ENCODE measurements around the gene DHRSX.
A peak's percentile ranks its signal among the peaks of the same experiment; 100 is the strongest.
"Not testable (repeated sequence)": the region's sequence is repeated elsewhere in the genome, so short reads cannot be mapped to it uniquely, and the experiment has no call there.

Gene DHRSX

DNA sequence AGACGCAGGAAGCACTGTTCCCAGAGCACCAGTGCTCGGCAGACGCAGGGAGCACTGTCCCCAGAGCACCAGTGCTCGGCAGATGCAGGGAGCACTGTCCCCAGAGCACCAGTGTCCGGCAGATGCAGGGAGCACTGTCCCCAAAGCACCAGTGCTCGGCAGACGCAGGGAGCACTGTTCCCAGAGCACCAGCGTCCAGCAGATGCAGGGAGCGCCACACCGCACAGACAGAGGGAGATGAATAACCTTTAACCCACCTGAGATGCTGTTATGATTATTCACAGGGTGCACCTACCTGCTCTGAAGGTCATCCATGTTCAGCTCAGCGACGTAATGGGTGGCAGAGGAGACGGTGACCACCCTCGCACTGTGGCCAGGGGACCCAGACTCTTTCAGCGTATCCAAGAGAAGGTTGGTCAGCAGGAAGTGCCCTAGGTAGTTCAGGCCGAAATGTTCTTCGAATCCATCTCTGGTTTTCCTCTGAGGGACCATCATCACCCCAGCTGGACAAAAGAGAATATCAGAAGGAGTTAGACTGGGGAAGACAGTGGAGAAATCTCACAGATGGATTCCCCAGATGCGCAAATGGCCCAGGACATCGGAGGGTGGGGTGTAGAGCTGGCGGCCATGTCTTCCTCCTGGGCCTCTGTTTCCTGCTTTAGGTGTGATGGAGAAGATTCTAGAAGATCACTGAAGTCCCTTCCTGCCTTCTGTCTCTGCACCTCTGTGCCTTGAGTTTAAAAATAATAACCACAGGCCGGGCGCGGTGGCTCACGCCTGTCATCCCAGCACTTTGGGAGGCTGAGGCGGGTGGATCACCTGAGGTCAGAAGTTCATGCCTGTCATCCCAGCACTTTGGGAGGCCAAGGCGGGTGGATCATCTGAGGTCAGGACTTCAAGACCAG lies 234.1 kb downstream of the DHRSX start:
- no peaks in the 10 kb centered on the region for H3K9me3 ChIP-seq (ENCODE audit: control insufficient read depth, insufficient read depth, low read depth, low read length)
- POLR2A ChIA-PET: no interaction called here
- H3K4me1 ChIP-seq (ENCODE audit: control insufficient read depth, insufficient read depth, low read length): no peaks in the 10 kb centered on the region
- no peak overlapping the region for H3K4me3 ChIP-seq (ENCODE audit: low read depth, low read length)
- peaks cover 0 to 2% of the 10 kb centered on the region in 2 experiments; a peak in 1 of 3 replicates for H3K36me3 ChIP-seq (ENCODE audit: control insufficient read depth in 2 of 2, insufficient read depth in 1 of 2, low read length in 2 of 2)
- CTCF ChIA-PET: no interaction called here
- TF ChIP-seq, protein P1, sequence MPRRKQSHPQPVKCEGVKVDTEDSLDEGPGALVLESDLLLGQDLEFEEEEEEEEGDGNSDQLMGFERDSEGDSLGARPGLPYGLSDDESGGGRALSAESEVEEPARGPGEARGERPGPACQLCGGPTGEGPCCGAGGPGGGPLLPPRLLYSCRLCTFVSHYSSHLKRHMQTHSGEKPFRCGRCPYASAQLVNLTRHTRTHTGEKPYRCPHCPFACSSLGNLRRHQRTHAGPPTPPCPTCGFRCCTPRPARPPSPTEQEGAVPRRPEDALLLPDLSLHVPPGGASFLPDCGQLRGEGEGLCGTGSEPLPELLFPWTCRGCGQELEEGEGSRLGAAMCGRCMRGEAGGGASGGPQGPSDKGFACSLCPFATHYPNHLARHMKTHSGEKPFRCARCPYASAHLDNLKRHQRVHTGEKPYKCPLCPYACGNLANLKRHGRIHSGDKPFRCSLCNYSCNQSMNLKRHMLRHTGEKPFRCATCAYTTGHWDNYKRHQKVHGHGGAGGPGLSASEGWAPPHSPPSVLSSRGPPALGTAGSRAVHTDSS (tag by site-specific recombination; IDR thresholded peaks at IDR 0.05): no peak
- no peak for TF ChIP-seq ZNF404 (tag by site-specific recombination; IDR thresholded peaks at IDR 0.05)
- no peak overlapping the region for H3K27ac ChIP-seq (ENCODE audit: extremely low read depth, low read depth, low read length)

DNA sequence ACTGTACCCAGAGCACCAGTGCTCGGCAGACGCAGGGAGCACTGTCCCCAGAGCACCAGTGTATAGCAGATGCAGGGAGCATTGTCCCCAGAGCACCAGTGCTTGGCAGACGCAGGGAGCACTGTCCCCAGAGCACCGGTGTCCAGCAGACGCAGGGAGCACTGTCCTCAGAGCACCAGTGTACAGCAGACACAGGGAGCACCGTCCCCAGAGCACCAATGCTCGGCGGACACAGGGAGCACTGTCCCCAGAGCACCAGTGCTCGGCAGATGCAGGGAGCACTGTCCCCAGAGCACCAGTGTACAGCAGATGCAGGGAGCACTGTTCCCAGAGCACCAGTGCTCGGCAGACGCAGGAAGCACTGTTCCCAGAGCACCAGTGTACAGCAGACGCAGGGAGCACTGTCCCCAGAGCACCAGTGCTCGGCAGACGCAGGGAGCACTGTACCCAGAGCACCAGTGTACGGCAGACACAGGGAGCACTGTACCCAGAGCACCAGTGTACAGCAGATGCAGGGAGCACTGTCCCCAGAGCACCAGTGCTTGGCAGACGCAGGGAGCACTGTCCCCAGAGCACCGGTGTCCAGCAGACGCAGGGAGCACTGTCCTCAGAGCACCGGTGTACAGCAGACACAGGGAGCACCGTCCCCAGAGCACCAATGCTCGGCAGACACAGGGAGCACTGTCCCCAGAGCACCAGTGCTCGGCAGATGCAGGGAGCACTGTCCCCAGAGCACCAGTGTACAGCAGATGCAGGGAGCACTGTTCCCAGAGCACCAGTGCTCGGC lies 234.9 kb downstream of the DHRSX start:
- CTCF ChIA-PET; H3K36me3 ChIP-seq (ENCODE audit: control insufficient read depth in 2 of 2, insufficient read depth in 1 of 2, low read length in 2 of 2); POLR2A ChIA-PET; H3K4me3 ChIP-seq (ENCODE audit: low read depth, low read length); H3K4me1 ChIP-seq (ENCODE audit: control insufficient read depth, insufficient read depth, low read length); H3K27ac ChIP-seq (ENCODE audit: extremely low read depth, low read depth, low read length); H3K9me3 ChIP-seq (ENCODE audit: control insufficient read depth, insufficient read depth, low read depth, low read length): not testable (repeated sequence)

GRCh38 chrX:2264179-2265030 lies 236.4 kb downstream of the DHRSX start:
- H3K4me3 ChIP-seq (ENCODE audit: low read depth, low read length): no peak overlapping the region
- H3K27ac ChIP-seq (ENCODE audit: extremely low read depth, low read depth, low read length): no peak overlapping the region
- H3K36me3 ChIP-seq (ENCODE audit: control insufficient read depth in 2 of 2, insufficient read depth in 1 of 2, low read length in 2 of 2): peaks cover 0 to 2% of the 10 kb centered on the region in 2 experiments; a peak in 1 of 3 replicates
- no peaks in the 10 kb centered on the region for H3K9me3 ChIP-seq (ENCODE audit: control insufficient read depth, insufficient read depth, low read depth, low read length)
- TF ChIP-seq, protein P2, sequence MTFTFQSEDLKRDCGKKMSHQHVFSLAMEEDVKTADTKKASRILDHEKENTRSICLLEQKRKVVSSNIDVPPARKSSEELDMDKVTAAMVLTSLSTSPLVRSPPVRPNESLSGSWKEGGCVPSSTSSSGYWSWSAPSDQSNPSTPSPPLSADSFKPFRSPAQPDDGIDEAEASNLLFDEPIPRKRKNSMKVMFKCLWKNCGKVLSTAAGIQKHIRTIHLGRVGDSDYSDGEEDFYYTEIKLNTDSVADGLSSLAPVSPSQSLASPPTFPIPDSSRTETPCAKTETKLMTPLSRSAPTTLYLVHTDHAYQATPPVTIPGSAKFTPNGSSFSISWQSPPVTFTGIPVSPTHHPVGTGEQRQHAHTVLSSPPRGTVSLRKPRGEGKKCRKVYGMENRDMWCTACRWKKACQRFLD (tag by site-specific recombination; IDR thresholded peaks at IDR 0.05): no peak
- peak; percentile 24; the same call in 1 of the 2 replicates for TF ChIP-seq HIC1 (tag by site-specific recombination; IDR thresholded peaks at IDR 0.05)
- CTCF ChIA-PET: no interaction called here
- POLR2A ChIA-PET: no interaction called here
- H3K4me1 ChIP-seq (ENCODE audit: control insufficient read depth, insufficient read depth, low read length): no peaks in the 10 kb centered on the region

GRCh38 chrX:2263203-2263602 lies 237.6 kb downstream of the DHRSX start:
- POLR2A ChIA-PET: no interaction called here
- Histone ChIP-seq H3K36me3 (ENCODE audit: control insufficient read depth in 2 of 2, insufficient read depth in 1 of 2, low read length in 2 of 2) (peaks cover 0 to 2% of the 10 kb centered on the region in 2 experiments; a peak in 1 of 3 replicates), H3K27ac (ENCODE audit: extremely low read depth, low read depth, low read length) (no peak overlapping the region), H3K4me1 (ENCODE audit: control insufficient read depth, insufficient read depth, low read length) (no peaks in the 10 kb centered on the region), H3K4me3 (ENCODE audit: low read depth, low read length) (no peak overlapping the region), H3K9me3 (ENCODE audit: control insufficient read depth, insufficient read depth, low read depth, low read length) (no peaks in the 10 kb centered on the region)
- no peak for TF ChIP-seq ZNF561 (tag by site-specific recombination; IDR thresholded peaks at IDR 0.05; ENCODE audit: borderline replicate concordance)
- CTCF ChIA-PET: no interaction called here

Measured in HEK293 (cell line).